CD14-positive monocyte (primary cell): ENCODE measurements around the gene MRPL50. TPM values are rescaled to one million over a fixed set of nuclear protein-coding genes. Genes with fewer than 3 reads are reported as not detected.

Experiments used
- DNase-seq, 3 donors: peaks; one replicate each; pipeline ENCODE4 v3.0.0-alpha.2; 2011 to 2022
- H2AFZ ChIP-seq: 2 replicates; pipeline ENCODE4 v1.6.0; 2012; ENCODE audit warnings: mild to moderate bottlenecking, low read depth, low read length, inconsistent platforms; ENCODE audit not compliant: insufficient read depth, poor library complexity, severe bottlenecking
- H3K27ac ChIP-seq, 2 donors: 1 replicate in 1 of 2; 2 replicates in 1 of 2; pipeline ENCODE4 v1.5.1; 2012 to 2013; ENCODE audit warnings: low read length in 2 of 2, control low read depth in 1 of 2, inconsistent platforms in 1 of 2, low read depth in 1 of 2, mild to moderate bottlenecking in 1 of 2
- H3K27me3 ChIP-seq, 2 donors: one replicate each; pipeline versions ENCODE4 v1.6.0 to v1.6.1; 2011 to 2013; ENCODE audit warnings: low read length in 2 of 2; ENCODE audit not compliant: control insufficient read depth in 2 of 2, insufficient read depth in 2 of 2
- H3K36me3 ChIP-seq, 2 donors: replicated peaks in 1 of 2; 1 replicate in 1 of 2; 2 replicates in 1 of 2; pipeline versions ENCODE4 v1.5.1 to v1.6.1; 2012 to 2013; ENCODE audit warnings: low read length in 2 of 2, control low read depth in 1 of 2, inconsistent platforms in 1 of 2, mild to moderate bottlenecking in 1 of 2; ENCODE audit not compliant: insufficient read depth in 2 of 2, control insufficient read depth in 1 of 2
- H3K4me1 ChIP-seq, 2 donors: 1 replicate in 1 of 2; 2 replicates in 1 of 2; pipeline versions ENCODE4 v1.5.1 to v1.6.1; 2012 to 2013; ENCODE audit warnings: low read length in 2 of 2, control low read depth in 1 of 2, inconsistent platforms in 1 of 2, mild to moderate bottlenecking in 1 of 2, moderate library complexity in 1 of 2; ENCODE audit not compliant: insufficient read depth in 2 of 2, control insufficient read depth in 1 of 2
- H3K4me2 ChIP-seq: replicated peaks from 2 replicates; pipeline ENCODE3; 2012; ENCODE audit warnings: low read length, moderate library complexity, mild to moderate bottlenecking; ENCODE audit not compliant: poor library complexity, severe bottlenecking; ENCODE audit errors: extremely low read depth
- H3K4me3 ChIP-seq, 3 experiments: fragments of 200-600 bp in 1 of 3; sonication (generic) in 1 of 3; replicated peaks in 1 of 3; 1 replicate in 2 of 3; 2 replicates in 1 of 3; pipeline ENCODE4 v1.5.1; 2011 to 2013; ENCODE audit warnings: low read length in 3 of 3, mild to moderate bottlenecking in 3 of 3, control low read depth in 2 of 3, low read depth in 2 of 3, inconsistent platforms in 1 of 3, moderate library complexity in 1 of 3
- H3K79me2 ChIP-seq: 2 replicates; pipeline ENCODE4 v1.6.0; 2012; ENCODE audit warnings: mild to moderate bottlenecking, control low read depth, inconsistent platforms, low read length, moderate library complexity; ENCODE audit not compliant: insufficient read depth
- H3K9ac ChIP-seq: 2 replicates; pipeline ENCODE4 v1.6.0; 2017; ENCODE audit warnings: low read length, mild to moderate bottlenecking; ENCODE audit not compliant: insufficient read depth, poor library complexity, severe bottlenecking
- H3K9me3 ChIP-seq, 2 donors: replicated peaks in 1 of 2; 1 replicate in 1 of 2; 2 replicates in 1 of 2; pipeline versions ENCODE4 v1.5.1 to v1.6.1; 2012 to 2013; ENCODE audit warnings: low read length in 2 of 2, control low read depth in 1 of 2; ENCODE audit not compliant: control insufficient read depth in 1 of 2, insufficient read depth in 1 of 2
- H4K20me1 ChIP-seq: 2 replicates; pipeline ENCODE4 v1.6.0; 2012; ENCODE audit warnings: mild to moderate bottlenecking, low read length, control low read depth, moderate library complexity; ENCODE audit not compliant: insufficient read depth
- H3K27ac Mint-ChIP-seq, 7 donors: one replicate each; pipeline ENCODE4 v1.8.0; 2020; ENCODE audit warnings: mild to moderate bottlenecking in 7 of 7, mixed read lengths in 7 of 7, moderate library complexity in 6 of 7, inconsistent platforms in 2 of 7
- H3K27me3 Mint-ChIP-seq, 3 donors: one replicate each; pipeline ENCODE4 v1.8.0; 2021 to 2022; ENCODE audit warnings: low read depth in 3 of 3, mild to moderate bottlenecking in 3 of 3, mixed read lengths in 3 of 3, moderate library complexity in 3 of 3, inconsistent platforms in 1 of 3
- H3K36me3 Mint-ChIP-seq, 2 donors: one replicate each; pipeline ENCODE4 v1.8.0; 2020; ENCODE audit warnings: mixed read lengths in 2 of 2, inconsistent platforms in 1 of 2, mild to moderate bottlenecking in 1 of 2
- H3K4me1 Mint-ChIP-seq: one replicate; pipeline ENCODE4 v1.8.0; 2020; ENCODE audit warnings: mild to moderate bottlenecking, mixed read lengths
- H3K4me3 Mint-ChIP-seq, 2 donors: one replicate each; pipeline ENCODE4 v1.8.0; 2020; ENCODE audit warnings: mild to moderate bottlenecking in 2 of 2, mixed read lengths in 2 of 2, moderate library complexity in 1 of 2
- H3K9me3 Mint-ChIP-seq, 7 donors: one replicate each; pipeline ENCODE4 v1.8.0; 2020 to 2022; ENCODE audit warnings: mixed read lengths in 7 of 7, mild to moderate bottlenecking in 6 of 7, moderate library complexity in 6 of 7, inconsistent platforms in 2 of 7
- WGBS: methylation state at CpG from one replicate; pipeline ENCODE4 v1.1.5; 2013; ENCODE audit warnings: missing lambda C conversion rate; ENCODE audit not compliant: insufficient coverage; 5-methylcytosine and 5-hydroxymethylcytosine counted together
- intact Hi-C, 2 donors: fragments of 100-400 bp; cut with micrococcal nuclease; formaldehyde crosslinking; loops; one replicate each; pipeline versions ENCODE4 v1.15.0 to v1.15.1; 2023
- polyA plus RNA-seq, 3 donors: library from polyadenylated mRNA; depleted of rRNA in 1 of 3; unstranded in 2 of 3; stranded (reverse) in 1 of 3; fragments of 300-500 nt in 2 of 3; fragments of >200 nt in 1 of 3; fragmentation: Illumina TruSeq in 2 of 3; gene quantifications; 1 replicate in 2 of 3; 2 replicates in 1 of 3; pipeline ENCODE4 v1.2.3, GENCODE V29; 2012 to 2021
- TF ChIP-seq, protein P1 (sequence below): fragments of 200-600 bp; IDR thresholded peaks from one replicate; pipeline ENCODE4 v1.8.0; 2022; ENCODE audit warnings: antibody characterized with exemption, mild to moderate bottlenecking

MRPL50 gene
- polyA plus RNA-seq, 3 donors = 1.9 to 4.9 (median 4.8) TPM

GRCh38 chr9:101398930-101399642, 668 bp upstream of the MRPL50 start:
- H3K4me3 Mint-ChIP-seq = peak overlapping the region; percentile 90 to 99
- Histone ChIP-seq H3K9ac (peak overlapping the region; percentile 90), H3K79me2 (peaks cover 82% of the 10 kb centered on the region), H3K27ac (peak overlapping the region; percentile 79 to 98), H2AFZ (peak overlapping the region; percentile 82), H3K4me3 (peak overlapping the region; percentile 75 to 91 (median 87)), H4K20me1 (peaks cover 5% of the 10 kb centered on the region), H3K36me3 (peaks cover 34 to 46% of the 10 kb centered on the region in 2 donors), H3K9me3 (peaks cover 0 to 17% of the 10 kb centered on the region in 2 donors), H3K27me3 (no peaks in the 10 kb centered on the region), H3K4me1 (peaks cover 21 to 34% of the 10 kb centered on the region in 2 donors), H3K4me2 (peak overlapping the region; percentile 69)
- H3K4me1 Mint-ChIP-seq = peaks cover 33% of the 10 kb centered on the region
- H3K27ac Mint-ChIP-seq = peak overlapping the region; percentile 96 to 100 (median 99)
- H3K27me3 Mint-ChIP-seq = no peaks in the 10 kb centered on the region
- intact Hi-C loops = loop anchor here (5.0 to 10.0 kb wide), 3 partner anchors 133 to 1304 kb away; partner anchors contain the start of genes ERP44 (in 1 of the 2), INVS (in 1 of the 2) and RNF20 (in 1 of the 2)
- DNase-seq = no peak
- WGBS = 2% methylated on average over 21 of the region's 28 CpGs
- H3K9me3 Mint-ChIP-seq = peaks cover 8 to 32% (median 14%) of the 10 kb centered on the region in 7 donors
- H3K36me3 Mint-ChIP-seq = peaks cover 54 to 59% of the 10 kb centered on the region in 2 donors
- TF ChIP-seq, protein P1, sequence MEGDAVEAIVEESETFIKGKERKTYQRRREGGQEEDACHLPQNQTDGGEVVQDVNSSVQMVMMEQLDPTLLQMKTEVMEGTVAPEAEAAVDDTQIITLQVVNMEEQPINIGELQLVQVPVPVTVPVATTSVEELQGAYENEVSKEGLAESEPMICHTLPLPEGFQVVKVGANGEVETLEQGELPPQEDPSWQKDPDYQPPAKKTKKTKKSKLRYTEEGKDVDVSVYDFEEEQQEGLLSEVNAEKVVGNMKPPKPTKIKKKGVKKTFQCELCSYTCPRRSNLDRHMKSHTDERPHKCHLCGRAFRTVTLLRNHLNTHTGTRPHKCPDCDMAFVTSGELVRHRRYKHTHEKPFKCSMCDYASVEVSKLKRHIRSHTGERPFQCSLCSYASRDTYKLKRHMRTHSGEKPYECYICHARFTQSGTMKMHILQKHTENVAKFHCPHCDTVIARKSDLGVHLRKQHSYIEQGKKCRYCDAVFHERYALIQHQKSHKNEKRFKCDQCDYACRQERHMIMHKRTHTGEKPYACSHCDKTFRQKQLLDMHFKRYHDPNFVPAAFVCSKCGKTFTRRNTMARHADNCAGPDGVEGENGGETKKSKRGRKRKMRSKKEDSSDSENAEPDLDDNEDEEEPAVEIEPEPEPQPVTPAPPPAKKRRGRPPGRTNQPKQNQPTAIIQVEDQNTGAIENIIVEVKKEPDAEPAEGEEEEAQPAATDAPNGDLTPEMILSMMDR = no peak

- Histone ChIP-seq H3K27ac (peak overlapping the region; percentile 79 to 98), H3K27me3 (no peaks in the 10 kb centered on the region), H3K9me3 (peaks cover 0 to 8% of the 10 kb centered on the region in 2 donors), H3K4me3 (peak overlapping the region; percentile 87 to 92 (median 91)), H2AFZ (peak overlapping the region; percentile 88), H3K36me3 (peaks cover 20 to 35% of the 10 kb centered on the region in 2 donors), H4K20me1 (peaks cover 6% of the 10 kb centered on the region), H3K79me2 (peaks cover 89% of the 10 kb centered on the region), H3K4me2 (peak overlapping the region; percentile 78), H3K4me1 (peaks cover 21 to 34% of the 10 kb centered on the region in 2 donors), H3K9ac (peak overlapping the region; percentile 84)
- intact Hi-C loops = loop anchor here (5.0 to 10.0 kb wide), 3 partner anchors 135 to 1303 kb away; partner anchors contain the start of genes ERP44 (in 1 of the 2), INVS (in 1 of the 2) and RNF20 (in 1 of the 2)
- H3K4me1 Mint-ChIP-seq = peaks cover 34% of the 10 kb centered on the region
- peak; percentile 6 to 23 (median 8) for DNase-seq
- H3K9me3 Mint-ChIP-seq = peaks cover 9 to 29% (median 15%) of the 10 kb centered on the region in 7 donors
- WGBS = 0% methylated on average over 2 of the region's 4 CpGs
- H3K4me3 Mint-ChIP-seq = peak overlapping the region; percentile 90 to 99
- H3K36me3 Mint-ChIP-seq = peaks cover 42 to 51% of the 10 kb centered on the region in 2 donors
- H3K27ac Mint-ChIP-seq = peak overlapping the region; percentile 96 to 100 (median 99)
- TF ChIP-seq, protein P1 = no peak
- H3K27me3 Mint-ChIP-seq = no peaks in the 10 kb centered on the region
These were observed 711 bp downstream of the MRPL50 start for GRCh38 chr9:101397746-101398067.
